ENCODE results near the gene TIMM50.
"Not testable (repeated sequence)": the region's sequence is repeated elsewhere in the genome, so short reads cannot be mapped to it uniquely, and the experiment has no call there.

Gene TIMM50

GRCh38 chr19:39480337-39481228 is at the start of gene TIMM50:
TIMM50 (plus strand) TSS chr19:39480838; CDS start chr19:39480854, 16 bp downstream.
- DNase-seq (ENCODE audit: low spot score): peak; percentile 93

- no peak for DNase-seq (ENCODE audit: low spot score)
Measured at GRCh38 chr19:39432677-39433025, 48.0 kb upstream of the TIMM50 start.

GRCh38 chr19:39433480-39434079 is 47.1 kb upstream of the TIMM50 start:
- DNase-seq (ENCODE audit: low spot score): no peak

- peak; percentile 35 for DNase-seq (ENCODE audit: low spot score)
Measured at GRCh38 chr19:39434123-39435076, 46.2 kb upstream of the TIMM50 start.

GRCh38 chr19:39435499-39436349 is 44.9 kb upstream of the TIMM50 start, which contains the start of gene RPS16:
RPS16 (minus strand) TSS chr19:39435949; CDS start chr19:39435895, 54 bp downstream.
- peak; percentile 98 for DNase-seq (ENCODE audit: low spot score)

GRCh38 chr19:39436350-39436716 is 44.3 kb upstream of the TIMM50 start:
- no peak for DNase-seq (ENCODE audit: low spot score)

- peak; percentile 82 for DNase-seq (ENCODE audit: low spot score)
Measured at GRCh38 chr19:39438270-39438934, 42.2 kb upstream of the TIMM50 start.

GRCh38 chr19:39444598-39445195 is 35.9 kb upstream of the TIMM50 start:
- peak; percentile 30 for DNase-seq (ENCODE audit: low spot score)

GRCh38 chr19:39445196-39446111 is 35.2 kb upstream of the TIMM50 start, which contains the start of gene SUPT5H:
SUPT5H (plus strand) TSS chr19:39445582; CDS start chr19:39445891, 309 bp downstream.
- peak; percentile 99 for DNase-seq (ENCODE audit: low spot score)

- no peak for DNase-seq (ENCODE audit: low spot score)
Measured at GRCh38 chr19:39446365-39447084, 34.1 kb upstream of the TIMM50 start.

GRCh38 chr19:39448271-39448670 is 32.4 kb upstream of the TIMM50 start:
- DNase-seq (ENCODE audit: low spot score): peak; percentile 90

- DNase-seq (ENCODE audit: low spot score): no peak
Measured at GRCh38 chr19:39449116-39449797, 31.4 kb upstream of the TIMM50 start.

- not testable (repeated sequence) for DNase-seq (ENCODE audit: low spot score)
Measured at GRCh38 chr19:39451257-39451656, 29.4 kb upstream of the TIMM50 start.

GRCh38 chr19:39463403-39463802 is 17.2 kb upstream of the TIMM50 start:
- no peak for DNase-seq (ENCODE audit: low spot score)

- no peak for DNase-seq (ENCODE audit: low spot score)
Measured at GRCh38 chr19:39465956-39466747, 14.5 kb upstream of the TIMM50 start.

- DNase-seq (ENCODE audit: low spot score): no peak
Measured at GRCh38 chr19:39467941-39468340, 12.7 kb upstream of the TIMM50 start.

- no peak for DNase-seq (ENCODE audit: low spot score)
Measured at GRCh38 chr19:39469036-39469435, 11.6 kb upstream of the TIMM50 start.

Data from kidney tubule cell (primary cell).